GM19372 (cell line): ENCODE measurements around the gene ZNF185.

Source experiments
- ATAC-seq: cut with Tn5 transposase; IDR thresholded peaks from one replicate; pipeline ENCODE4 v1.9.1; 2021; ENCODE audit warnings: mild to moderate bottlenecking, low read depth, moderate library complexity; ENCODE audit not compliant: unreplicated experiment

ZNF185 gene

GRCh38 chrX:152915541-152916241 lies 17.8 kb downstream of the ZNF185 start:
- ATAC-seq = peak; percentile 93

- no peak for ATAC-seq
These were observed 20.1 kb downstream of the ZNF185 start for GRCh38 chrX:152917656-152918579.

- no peak for ATAC-seq
These were observed 20.8 kb downstream of the ZNF185 start for GRCh38 chrX:152918707-152919106.

GRCh38 chrX:152923599-152923998 lies 25.7 kb downstream of the ZNF185 start:
- no peak for ATAC-seq

- ATAC-seq = no peak
These were observed 28.0 kb downstream of the ZNF185 start for GRCh38 chrX:152925835-152926234.

- ATAC-seq = no peak
These were observed 28.4 kb downstream of the ZNF185 start for GRCh38 chrX:152926279-152926678.

- no peak for ATAC-seq
These were observed 29.1 kb downstream of the ZNF185 start for GRCh38 chrX:152926923-152927322.

- ATAC-seq = no peak
These were observed 30.2 kb downstream of the ZNF185 start for GRCh38 chrX:152927858-152928760.

- no peak for ATAC-seq
These were observed 31.0 kb downstream of the ZNF185 start for GRCh38 chrX:152928761-152929400.

GRCh38 chrX:152929898-152930297 lies 32.0 kb downstream of the ZNF185 start:
- ATAC-seq = no peak

GRCh38 chrX:152930516-152930915 lies 32.6 kb downstream of the ZNF185 start:
- no peak for ATAC-seq

GRCh38 chrX:152932144-152932543 lies 34.3 kb downstream of the ZNF185 start:
- no peak for ATAC-seq

GRCh38 chrX:152932598-152933175 lies 34.8 kb downstream of the ZNF185 start:
- no peak for ATAC-seq

- no peak for ATAC-seq
These were observed 38.4 kb downstream of the ZNF185 start for GRCh38 chrX:152936306-152936705.

- ATAC-seq = no peak
These were observed 39.4 kb downstream of the ZNF185 start for GRCh38 chrX:152937236-152937635.

GRCh38 chrX:152941328-152942076 lies 43.6 kb downstream of the ZNF185 start:
- peak; percentile 91 for ATAC-seq

- ATAC-seq = no peak
These were observed 44.2 kb downstream of the ZNF185 start for GRCh38 chrX:152942077-152942442.

- no peak for ATAC-seq
These were observed 46.0 kb downstream of the ZNF185 start for GRCh38 chrX:152943826-152944225.
